ENCODE measurements around the gene ATPAF1.

DNA sequence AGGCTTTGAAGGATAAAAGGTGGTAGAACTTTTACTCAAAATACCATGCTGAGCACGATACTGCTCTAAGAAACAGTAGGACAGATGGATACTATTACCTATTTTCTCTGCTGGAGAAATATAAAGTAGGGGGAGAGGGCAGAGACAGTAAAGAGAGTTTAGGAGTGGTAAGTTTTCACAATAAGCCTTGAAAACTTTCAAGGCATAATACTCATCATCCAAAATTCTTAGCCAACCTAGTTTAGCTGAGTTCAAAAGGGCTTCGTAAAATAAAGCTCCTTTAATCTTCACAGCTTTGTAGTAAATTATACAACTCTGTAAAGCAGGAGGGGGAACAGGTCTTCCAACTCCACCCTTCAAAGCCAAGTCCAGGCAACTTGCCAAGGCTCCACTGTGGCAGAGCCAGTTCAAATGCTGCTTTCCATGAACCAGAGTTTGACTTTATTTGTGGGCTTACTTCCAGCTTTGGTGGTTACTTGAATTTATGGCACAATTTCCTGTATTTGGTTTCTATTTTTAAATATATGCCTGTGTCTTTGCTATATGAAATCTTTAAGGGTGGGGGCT is 19.0 kb upstream of the ATPAF1 start:
- TF ChIP-seq, protein P1, sequence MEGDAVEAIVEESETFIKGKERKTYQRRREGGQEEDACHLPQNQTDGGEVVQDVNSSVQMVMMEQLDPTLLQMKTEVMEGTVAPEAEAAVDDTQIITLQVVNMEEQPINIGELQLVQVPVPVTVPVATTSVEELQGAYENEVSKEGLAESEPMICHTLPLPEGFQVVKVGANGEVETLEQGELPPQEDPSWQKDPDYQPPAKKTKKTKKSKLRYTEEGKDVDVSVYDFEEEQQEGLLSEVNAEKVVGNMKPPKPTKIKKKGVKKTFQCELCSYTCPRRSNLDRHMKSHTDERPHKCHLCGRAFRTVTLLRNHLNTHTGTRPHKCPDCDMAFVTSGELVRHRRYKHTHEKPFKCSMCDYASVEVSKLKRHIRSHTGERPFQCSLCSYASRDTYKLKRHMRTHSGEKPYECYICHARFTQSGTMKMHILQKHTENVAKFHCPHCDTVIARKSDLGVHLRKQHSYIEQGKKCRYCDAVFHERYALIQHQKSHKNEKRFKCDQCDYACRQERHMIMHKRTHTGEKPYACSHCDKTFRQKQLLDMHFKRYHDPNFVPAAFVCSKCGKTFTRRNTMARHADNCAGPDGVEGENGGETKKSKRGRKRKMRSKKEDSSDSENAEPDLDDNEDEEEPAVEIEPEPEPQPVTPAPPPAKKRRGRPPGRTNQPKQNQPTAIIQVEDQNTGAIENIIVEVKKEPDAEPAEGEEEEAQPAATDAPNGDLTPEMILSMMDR (IDR thresholded peaks at IDR 0.05; ENCODE audit: low read depth, low read length, poor library complexity, severe bottlenecking): no peak
- no peak for TF ChIP-seq EZH2phosphoT487 (IDR thresholded peaks at IDR 0.05; ENCODE audit: borderline replicate concordance, low read length)
